ENCODE measurements around the gene KANK4. TPM values are rescaled to one million over a fixed set of nuclear protein-coding genes. Genes with fewer than 3 reads are reported as not detected.

The KANK4 gene
- total RNA-seq (under 1 TPM; 0.05 to 0.61 (median 0.24) TPM), polyA plus RNA-seq (under 1 TPM; 0.04 to 0.15 TPM)
- long read RNA-seq, donor 1: 0 reads
- long read RNA-seq, donor 2: 0 reads
- long read RNA-seq, donor 3, partial matches to known transcripts: 0 of 1 reads
- long read RNA-seq, donor 3, other reads (novel, unspliced or antisense): 0 of 1 reads

- Histone ChIP-seq H3K27me3 (peaks cover 6 to 44% (median 29%) of the 10 kb centered on the region in 7 donors), H3K9me3 (no peaks in the 10 kb centered on the region)
Measured at GRCh38 chr1:62318756-62319544, at the start of gene KANK4. Gene KANK4 (minus strand): TSS chr1:62319434. CDS start chr1:62281564, 37,870 bp downstream.

GRCh38 chr1:62368989-62369388, 49.8 kb upstream of the KANK4 start:
- H3K9me3 ChIP-seq: peaks cover 0 to 11% (median 0%) of the 10 kb centered on the region in 11 donors
- no peak overlapping the region for H3K27ac ChIP-seq
- no peak for ATAC-seq
- no peak for TF ChIP-seq CTCF (IDR thresholded peaks at IDR 0.05)
- H3K27me3 ChIP-seq: no peaks in the 10 kb centered on the region
- no peaks in the 10 kb centered on the region for H3K4me1 ChIP-seq
- 83 to 88% methylated on average over 6 of the region's 6 CpGs for WGBS, 2 donors
- no peak overlapping the region for H3K4me3 ChIP-seq
- intact Hi-C loops (cut with DNase I): no loop called here
- no peaks in the 10 kb centered on the region for H3K36me3 ChIP-seq
- DNase-seq: no peak

More at GRCh38 chr1:62318756-62319544, at the start of gene KANK4:
- Histone ChIP-seq H3K4me3 (peak within 1 kb of the TSS; percentile 28 to 56 (median 44)), H3K27ac (no peak within 1 kb of the TSS), H3K4me1 (peaks cover 0 to 10% (median 6%) of the 10 kb centered on the region in 9 donors), H3K36me3 (no peaks in the 10 kb centered on the region)
- peak in 1 of 9 donors; percentile 10 for TF ChIP-seq CTCF (IDR thresholded peaks at IDR 0.05)
- intact Hi-C loops (cut with DNase I): no loop called here
- DNase-seq (no peak), ATAC-seq (peak in 6 of 8 donors; percentile 37 to 70 (median 54))
- WGBS, 2 donors: 1 to 2% methylated on average over 55 to 84 of the region's 84 CpGs

GRCh38 chr1:62367005-62367557, 47.8 kb upstream of the KANK4 start:
- intact Hi-C loops (cut with DNase I): no loop called here
- H3K4me3 ChIP-seq: no peak overlapping the region
- no peak for TF ChIP-seq CTCF (IDR thresholded peaks at IDR 0.05)
- ATAC-seq (no peak), DNase-seq (no peak)
- no peaks in the 10 kb centered on the region for H3K27me3 ChIP-seq
- H3K27ac ChIP-seq: no peak overlapping the region
- H3K9me3 ChIP-seq: peaks cover 0 to 11% (median 0%) of the 10 kb centered on the region in 11 donors
- no peaks in the 10 kb centered on the region for H3K36me3 ChIP-seq
- H3K4me1 ChIP-seq: no peaks in the 10 kb centered on the region
- WGBS, 2 donors: 78 to 84% methylated on average over 7 of the region's 7 CpGs

GRCh38 chr1:62364721-62365120, 45.5 kb upstream of the KANK4 start:
- H3K4me1 ChIP-seq: no peaks in the 10 kb centered on the region
- intact Hi-C loops (cut with DNase I): no loop called here
- DNase-seq (no peak), ATAC-seq (no peak)
- H3K27me3 ChIP-seq: no peaks in the 10 kb centered on the region
- H3K9me3 ChIP-seq: peaks cover 0 to 11% (median 0%) of the 10 kb centered on the region in 11 donors
- no peak overlapping the region for H3K27ac ChIP-seq
- no peak for TF ChIP-seq CTCF (IDR thresholded peaks at IDR 0.05)
- no peak overlapping the region for H3K4me3 ChIP-seq
- H3K36me3 ChIP-seq: no peaks in the 10 kb centered on the region
